ENCODE measurements around the gene C12orf57. TPM values are rescaled to one million over a fixed set of nuclear protein-coding genes. Genes with fewer than 3 reads are reported as not detected.

Gene C12orf57
- total and polyA plus RNA-seq, 2 of the 13 experiments (the other 11 are each of a cell fraction or from before 2014, with no cell fraction given) = 84.0 to 287 TPM

DNA sequence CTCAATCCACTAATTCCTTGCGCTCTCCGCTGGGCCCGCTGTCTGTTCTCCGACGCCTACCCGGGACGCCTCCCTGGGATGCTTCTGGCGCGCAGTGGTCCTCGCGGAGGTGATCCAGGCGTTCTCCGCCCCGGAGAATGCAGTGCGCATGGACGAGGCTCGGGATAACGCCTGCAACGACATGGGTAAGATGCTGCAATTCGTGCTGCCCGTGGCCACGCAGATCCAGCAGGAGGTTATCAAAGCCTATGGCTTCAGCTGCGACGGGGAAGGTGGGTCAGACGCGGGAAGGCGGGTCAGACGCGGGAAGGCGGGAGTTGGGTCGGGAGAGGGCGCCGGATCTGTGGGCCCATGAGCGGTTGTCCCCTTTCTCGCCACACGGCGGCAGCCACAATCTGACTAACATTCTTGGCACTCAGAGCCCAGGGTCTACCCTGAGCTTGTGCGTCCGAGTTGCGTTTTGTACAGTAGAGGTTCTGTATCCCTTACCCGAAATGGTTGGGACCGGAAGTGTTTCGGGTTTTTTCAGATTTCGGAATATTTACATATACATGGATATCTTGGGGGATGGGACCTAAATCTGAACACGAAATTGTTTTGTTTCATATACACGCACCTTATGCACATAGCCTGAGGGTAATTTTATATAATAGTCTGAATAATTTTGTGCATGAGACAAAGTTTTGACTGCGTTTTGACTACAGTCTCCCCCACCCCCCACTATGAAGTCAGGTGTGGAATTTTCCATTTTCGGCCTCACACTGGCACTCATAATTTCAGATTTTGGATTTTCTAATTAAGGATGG, 762 bp downstream of the C12orf57 start (continued):
- TF ChIP-seq ZNF205 (CRISPR knock-in tag; IDR thresholded peaks at IDR 0.05) (peak; percentile 49; the same call in 1 of the 2 replicates), RAD21 (CRISPR knock-in tag; IDR thresholded peaks at IDR 0.05) (peak; percentile 81), ZNF546 (CRISPR knock-in tag; conservative IDR thresholded peaks at IDR 0.05) (0 out of 2 replicates have a peak, but pooled peaks have one; percentile 63), IRX3 (CRISPR knock-in tag; IDR thresholded peaks at IDR 0.05; ENCODE audit: borderline replicate concordance, low read depth) (no peak), ETV5 (CRISPR knock-in tag; IDR thresholded peaks at IDR 0.05; ENCODE audit: borderline replicate concordance) (peak; percentile 65; the same call in 1 of the 2 replicates), MYC (CRISPR knock-in tag; IDR thresholded peaks at IDR 0.05; ENCODE audit: borderline replicate concordance) (peak; percentile 78), NR2C2 (CRISPR knock-in tag; IDR thresholded peaks at IDR 0.05; ENCODE audit: borderline replicate concordance) (no peak; the same call in none of the 2 replicates)
- TF ChIP-seq, protein P1, sequence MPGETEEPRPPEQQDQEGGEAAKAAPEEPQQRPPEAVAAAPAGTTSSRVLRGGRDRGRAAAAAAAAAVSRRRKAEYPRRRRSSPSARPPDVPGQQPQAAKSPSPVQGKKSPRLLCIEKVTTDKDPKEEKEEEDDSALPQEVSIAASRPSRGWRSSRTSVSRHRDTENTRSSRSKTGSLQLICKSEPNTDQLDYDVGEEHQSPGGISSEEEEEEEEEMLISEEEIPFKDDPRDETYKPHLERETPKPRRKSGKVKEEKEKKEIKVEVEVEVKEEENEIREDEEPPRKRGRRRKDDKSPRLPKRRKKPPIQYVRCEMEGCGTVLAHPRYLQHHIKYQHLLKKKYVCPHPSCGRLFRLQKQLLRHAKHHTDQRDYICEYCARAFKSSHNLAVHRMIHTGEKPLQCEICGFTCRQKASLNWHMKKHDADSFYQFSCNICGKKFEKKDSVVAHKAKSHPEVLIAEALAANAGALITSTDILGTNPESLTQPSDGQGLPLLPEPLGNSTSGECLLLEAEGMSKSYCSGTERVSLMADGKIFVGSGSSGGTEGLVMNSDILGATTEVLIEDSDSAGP (CRISPR knock-in tag; IDR thresholded peaks at IDR 0.05; ENCODE audit: borderline replicate concordance) = peak; percentile 91; the same call in 1 of the 2 replicates
- TF ChIP-seq, protein P2, sequence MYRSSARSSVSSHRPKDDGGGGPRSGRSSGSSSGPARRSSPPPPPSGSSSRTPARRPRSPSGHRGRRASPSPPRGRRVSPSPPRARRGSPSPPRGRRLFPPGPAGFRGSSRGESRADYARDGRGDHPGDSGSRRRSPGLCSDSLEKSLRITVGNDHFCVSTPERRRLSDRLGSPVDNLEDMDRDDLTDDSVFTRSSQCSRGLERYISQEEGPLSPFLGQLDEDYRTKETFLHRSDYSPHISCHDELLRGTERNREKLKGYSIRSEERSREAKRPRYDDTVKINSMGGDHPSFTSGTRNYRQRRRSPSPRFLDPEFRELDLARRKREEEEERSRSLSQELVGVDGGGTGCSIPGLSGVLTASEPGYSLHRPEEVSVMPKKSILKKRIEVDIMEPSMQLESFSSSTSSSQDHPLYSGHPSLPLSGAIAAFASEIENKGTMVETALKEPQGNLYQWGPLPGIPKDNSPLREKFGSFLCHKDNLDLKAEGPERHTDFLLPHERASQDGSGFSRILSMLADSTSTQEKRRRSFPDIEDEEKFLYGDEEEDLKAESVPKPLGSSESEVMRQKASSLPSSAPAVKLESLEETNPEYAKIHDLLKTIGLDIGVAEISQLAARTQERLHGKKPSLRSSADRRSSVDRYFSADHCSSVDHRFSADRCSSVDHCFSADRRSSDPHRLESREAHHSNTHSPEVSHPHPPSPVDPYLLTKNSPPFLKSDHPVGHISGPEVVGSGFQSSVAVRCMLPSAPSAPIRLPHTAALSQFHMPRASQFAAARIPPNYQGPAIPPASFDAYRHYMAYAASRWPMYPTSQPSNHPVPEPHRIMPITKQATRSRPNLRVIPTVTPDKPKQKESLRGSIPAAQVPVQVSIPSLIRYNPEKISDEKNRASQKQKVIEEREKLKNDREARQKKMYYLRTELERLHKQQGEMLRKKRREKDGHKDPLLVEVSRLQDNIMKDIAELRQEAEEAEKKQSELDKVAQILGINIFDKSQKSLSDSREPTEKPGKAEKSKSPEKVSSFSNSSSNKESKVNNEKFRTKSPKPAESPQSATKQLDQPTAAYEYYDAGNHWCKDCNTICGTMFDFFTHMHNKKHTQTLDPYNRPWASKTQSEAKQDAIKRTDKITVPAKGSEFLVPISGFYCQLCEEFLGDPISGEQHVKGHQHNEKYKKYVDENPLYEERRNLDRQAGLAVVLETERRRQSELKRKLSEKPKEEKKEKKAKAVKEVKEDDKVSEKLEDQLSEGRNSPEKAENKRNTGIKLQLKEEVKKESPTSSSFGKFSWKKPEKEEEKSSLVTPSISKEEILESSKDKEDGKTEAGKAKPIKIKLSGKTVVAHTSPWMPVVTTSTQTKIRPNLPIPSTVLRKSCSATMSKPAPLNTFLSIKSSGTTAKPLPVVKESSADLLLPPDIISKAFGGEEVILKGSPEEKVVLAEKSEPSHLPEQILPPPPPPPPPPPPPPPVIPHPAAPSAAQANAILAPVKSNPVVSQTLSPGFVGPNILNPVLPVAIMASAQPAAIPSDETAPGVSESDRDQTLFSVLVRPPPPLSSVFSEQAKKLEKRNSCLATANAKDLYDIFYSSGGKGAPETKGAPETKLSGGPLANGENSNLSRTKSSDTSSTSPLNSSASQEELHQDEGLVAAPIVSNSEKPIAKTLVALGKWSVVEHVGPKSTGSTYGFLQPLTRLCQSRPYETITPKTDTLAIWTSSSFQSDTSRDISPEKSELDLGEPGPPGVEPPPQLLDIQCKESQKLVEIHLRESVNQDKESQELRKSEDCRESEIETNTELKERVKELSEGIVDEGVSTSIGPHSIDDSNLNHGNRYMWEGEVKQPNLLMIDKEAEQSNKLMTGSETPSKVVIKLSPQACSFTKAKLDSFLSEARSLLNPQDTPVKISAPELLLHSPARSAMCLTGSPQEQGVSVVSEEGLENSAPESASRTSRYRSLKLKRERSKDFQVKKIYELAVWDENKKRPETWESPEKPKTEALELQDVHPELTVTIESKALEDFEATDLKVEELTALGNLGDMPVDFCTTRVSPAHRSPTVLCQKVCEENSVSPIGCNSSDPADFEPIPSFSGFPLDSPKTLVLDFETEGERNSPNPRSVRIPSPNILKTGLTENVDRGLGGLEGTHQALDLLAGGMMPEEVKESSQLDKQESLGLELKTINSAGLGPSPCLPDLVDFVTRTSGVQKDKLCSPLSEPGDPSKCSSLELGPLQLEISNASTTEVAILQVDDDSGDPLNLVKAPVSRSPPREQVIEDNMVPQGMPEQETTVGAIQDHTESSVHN (CRISPR knock-in tag; IDR thresholded peaks at IDR 0.05) = no peak
- TF ChIP-seq, protein P3, sequence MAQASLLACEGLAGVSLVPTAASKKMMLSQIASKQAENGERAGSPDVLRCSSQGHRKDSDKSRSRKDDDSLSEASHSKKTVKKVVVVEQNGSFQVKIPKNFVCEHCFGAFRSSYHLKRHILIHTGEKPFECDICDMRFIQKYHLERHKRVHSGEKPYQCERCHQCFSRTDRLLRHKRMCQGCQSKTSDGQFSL (CRISPR knock-in tag; IDR thresholded peaks at IDR 0.05) = no peak
- TF ChIP-seq, protein P4, sequence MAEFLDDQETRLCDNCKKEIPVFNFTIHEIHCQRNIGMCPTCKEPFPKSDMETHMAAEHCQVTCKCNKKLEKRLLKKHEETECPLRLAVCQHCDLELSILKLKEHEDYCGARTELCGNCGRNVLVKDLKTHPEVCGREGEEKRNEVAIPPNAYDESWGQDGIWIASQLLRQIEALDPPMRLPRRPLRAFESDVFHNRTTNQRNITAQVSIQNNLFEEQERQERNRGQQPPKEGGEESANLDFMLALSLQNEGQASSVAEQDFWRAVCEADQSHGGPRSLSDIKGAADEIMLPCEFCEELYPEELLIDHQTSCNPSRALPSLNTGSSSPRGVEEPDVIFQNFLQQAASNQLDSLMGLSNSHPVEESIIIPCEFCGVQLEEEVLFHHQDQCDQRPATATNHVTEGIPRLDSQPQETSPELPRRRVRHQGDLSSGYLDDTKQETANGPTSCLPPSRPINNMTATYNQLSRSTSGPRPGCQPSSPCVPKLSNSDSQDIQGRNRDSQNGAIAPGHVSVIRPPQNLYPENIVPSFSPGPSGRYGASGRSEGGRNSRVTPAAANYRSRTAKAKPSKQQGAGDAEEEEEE (CRISPR knock-in tag; IDR thresholded peaks at IDR 0.05; ENCODE audit: borderline replicate concordance) = no peak
- TF ChIP-seq, protein P5, sequence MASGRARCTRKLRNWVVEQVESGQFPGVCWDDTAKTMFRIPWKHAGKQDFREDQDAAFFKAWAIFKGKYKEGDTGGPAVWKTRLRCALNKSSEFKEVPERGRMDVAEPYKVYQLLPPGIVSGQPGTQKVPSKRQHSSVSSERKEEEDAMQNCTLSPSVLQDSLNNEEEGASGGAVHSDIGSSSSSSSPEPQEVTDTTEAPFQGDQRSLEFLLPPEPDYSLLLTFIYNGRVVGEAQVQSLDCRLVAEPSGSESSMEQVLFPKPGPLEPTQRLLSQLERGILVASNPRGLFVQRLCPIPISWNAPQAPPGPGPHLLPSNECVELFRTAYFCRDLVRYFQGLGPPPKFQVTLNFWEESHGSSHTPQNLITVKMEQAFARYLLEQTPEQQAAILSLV (CRISPR knock-in tag; IDR thresholded peaks at IDR 0.05; ENCODE audit: borderline replicate concordance) = peak; percentile 86; the same call in 1 of the 2 replicates
